GM13976 (cell line): ENCODE measurements around the gene ADRA2A.

Source experiments
- DNase-seq: peaks from one replicate; pipeline ENCODE4 v3.0.0; 2012; ENCODE audit warnings: low spot score
- in situ Hi-C: fragments of 300-500 bp; cut with MboI; formaldehyde crosslinking; loops from one replicate; pipeline ENCODE4 v1.12.0; 2022; ENCODE audit warnings: low sequenced_read_pairs, mixed read lengths, inconsistent platforms; ENCODE audit not compliant: unreplicated experiment
- TF ChIP-seq, protein P1 (sequence below): IDR thresholded peaks from 2 replicates; pipeline ENCODE4 v1.5.1; 2012; ENCODE audit warnings: borderline replicate concordance, mild to moderate bottlenecking; ENCODE audit not compliant: insufficient read depth; ENCODE audit errors: extremely low read depth, missing control alignments, control extremely low read depth

Gene ADRA2A

GRCh38 chr10:111077785-111078504, 1.1 kb downstream of the ADRA2A start:
- in situ Hi-C loops = no loop called here
- no peak for DNase-seq
- TF ChIP-seq, protein P1, sequence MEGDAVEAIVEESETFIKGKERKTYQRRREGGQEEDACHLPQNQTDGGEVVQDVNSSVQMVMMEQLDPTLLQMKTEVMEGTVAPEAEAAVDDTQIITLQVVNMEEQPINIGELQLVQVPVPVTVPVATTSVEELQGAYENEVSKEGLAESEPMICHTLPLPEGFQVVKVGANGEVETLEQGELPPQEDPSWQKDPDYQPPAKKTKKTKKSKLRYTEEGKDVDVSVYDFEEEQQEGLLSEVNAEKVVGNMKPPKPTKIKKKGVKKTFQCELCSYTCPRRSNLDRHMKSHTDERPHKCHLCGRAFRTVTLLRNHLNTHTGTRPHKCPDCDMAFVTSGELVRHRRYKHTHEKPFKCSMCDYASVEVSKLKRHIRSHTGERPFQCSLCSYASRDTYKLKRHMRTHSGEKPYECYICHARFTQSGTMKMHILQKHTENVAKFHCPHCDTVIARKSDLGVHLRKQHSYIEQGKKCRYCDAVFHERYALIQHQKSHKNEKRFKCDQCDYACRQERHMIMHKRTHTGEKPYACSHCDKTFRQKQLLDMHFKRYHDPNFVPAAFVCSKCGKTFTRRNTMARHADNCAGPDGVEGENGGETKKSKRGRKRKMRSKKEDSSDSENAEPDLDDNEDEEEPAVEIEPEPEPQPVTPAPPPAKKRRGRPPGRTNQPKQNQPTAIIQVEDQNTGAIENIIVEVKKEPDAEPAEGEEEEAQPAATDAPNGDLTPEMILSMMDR = no peak

- DNase-seq = no peak
- in situ Hi-C loops = no loop called here
- TF ChIP-seq, protein P1 = no peak
These were observed 1.8 kb downstream of the ADRA2A start for GRCh38 chr10:111078505-111079185.

- TF ChIP-seq, protein P1 = no peak
These were observed 2.5 kb downstream of the ADRA2A start for GRCh38 chr10:111079241-111079760.

GRCh38 chr10:111079781-111080180, 3.0 kb downstream of the ADRA2A start:
- in situ Hi-C loops = no loop called here
- TF ChIP-seq, protein P1 = no peak
- no peak for DNase-seq

More at GRCh38 chr10:111079241-111079760, 2.5 kb downstream of the ADRA2A start:
- in situ Hi-C loops = no loop called here
- DNase-seq = no peak

GRCh38 chr10:111080224-111080623, 3.4 kb downstream of the ADRA2A start:
- in situ Hi-C loops = no loop called here
- DNase-seq = no peak
- TF ChIP-seq, protein P1 = no peak

- TF ChIP-seq, protein P1 = no peak
- in situ Hi-C loops = no loop called here
- no peak for DNase-seq
These were observed 4.8 kb downstream of the ADRA2A start for GRCh38 chr10:111081595-111081994.
